T47D (cell line): ENCODE measurements around the gene RHOBTB3.
"Not testable (repeated sequence)": the region's sequence is repeated elsewhere in the genome, so short reads cannot be mapped to it uniquely, and the experiment has no call there.

Experiments used
- DNase-seq, 2 experiments: peaks; one replicate each; pipeline versions ENCODE4 v3.0.0 to v3.0.0-alpha.2; 2011 to 2012; ENCODE audit warnings: low read depth in 1 of 2, low spot score in 1 of 2
- JUND ChIP-seq: IDR thresholded peaks from 2 replicates; pipeline ENCODE4 v1.6.1; 2012; ENCODE audit warnings: low read depth
- in situ Hi-C: cut with HindIII; loops from 2 replicates; pipeline ENCODE4 v1.10.0; 2016; ENCODE audit warnings: low sequenced_read_pairs, low pct_unique_long_range_greater_than_20kb

Gene RHOBTB3

DNA sequence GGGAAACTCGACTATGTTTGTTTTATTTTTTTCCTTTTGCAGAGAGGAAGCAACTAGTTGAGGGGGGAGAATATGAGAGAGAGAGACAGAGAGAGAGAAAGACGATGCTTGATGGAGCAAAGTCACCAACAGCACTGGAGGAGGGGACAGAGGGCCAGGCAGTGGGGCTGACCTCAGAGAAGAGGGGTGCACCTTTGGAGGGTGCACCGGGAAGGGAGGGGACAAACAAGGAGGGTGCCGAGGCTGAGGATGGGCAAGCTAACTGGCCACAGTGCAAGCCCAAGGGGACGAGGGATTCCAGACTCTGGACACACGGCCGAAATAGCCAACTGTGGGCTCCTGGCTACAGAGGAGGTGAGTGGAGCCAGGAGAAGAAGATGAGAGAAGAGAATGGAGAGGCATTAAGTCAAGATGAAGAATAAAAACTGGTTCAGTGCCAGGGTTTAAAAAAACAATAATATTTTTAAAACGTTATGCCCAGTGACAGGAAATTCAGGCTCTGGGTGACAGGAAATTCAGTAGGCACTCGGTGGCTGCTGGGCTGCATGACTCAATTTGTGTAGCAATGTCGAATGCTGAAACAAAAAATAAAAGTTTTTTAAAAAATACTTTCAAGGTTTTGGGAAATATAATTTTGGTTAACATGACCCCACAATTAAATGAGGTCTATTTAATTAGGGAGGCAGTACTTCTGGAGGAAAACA, 104.7 kb downstream of the RHOBTB3 start:
- no peak for TF ChIP-seq JUND
- in situ Hi-C loops = no loop called here
- no peak for DNase-seq

DNA sequence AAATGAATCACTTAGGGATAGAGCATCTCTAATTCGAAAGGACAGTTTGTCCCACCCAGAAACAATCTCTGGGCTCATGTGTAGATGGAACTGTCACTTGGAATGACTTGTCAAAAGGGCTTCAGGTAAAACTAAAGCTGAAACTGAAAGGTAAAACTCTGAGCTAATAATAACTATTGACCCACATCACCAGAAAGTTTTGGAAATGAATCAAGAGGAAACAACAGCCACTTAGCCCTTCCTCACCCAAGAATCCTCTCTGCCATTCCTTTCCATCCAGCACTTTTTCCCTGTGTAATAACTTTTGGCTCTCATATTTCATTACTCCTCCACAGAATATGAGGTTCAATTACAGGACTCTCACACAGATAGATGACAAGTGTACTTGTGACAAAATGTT, 105.4 kb downstream of the RHOBTB3 start:
- in situ Hi-C loops = no loop called here
- no peak for TF ChIP-seq JUND
- DNase-seq = no peak

- DNase-seq, in situ Hi-C loops: not testable (repeated sequence)
These were observed 105.8 kb downstream of the RHOBTB3 start for GRCh38 chr5:95836971-95837370.

- no peak for DNase-seq
- in situ Hi-C loops = no loop called here
- no peak for TF ChIP-seq JUND
These were observed 106.4 kb downstream of the RHOBTB3 start for GRCh38 chr5:95837492-95837891.

DNA sequence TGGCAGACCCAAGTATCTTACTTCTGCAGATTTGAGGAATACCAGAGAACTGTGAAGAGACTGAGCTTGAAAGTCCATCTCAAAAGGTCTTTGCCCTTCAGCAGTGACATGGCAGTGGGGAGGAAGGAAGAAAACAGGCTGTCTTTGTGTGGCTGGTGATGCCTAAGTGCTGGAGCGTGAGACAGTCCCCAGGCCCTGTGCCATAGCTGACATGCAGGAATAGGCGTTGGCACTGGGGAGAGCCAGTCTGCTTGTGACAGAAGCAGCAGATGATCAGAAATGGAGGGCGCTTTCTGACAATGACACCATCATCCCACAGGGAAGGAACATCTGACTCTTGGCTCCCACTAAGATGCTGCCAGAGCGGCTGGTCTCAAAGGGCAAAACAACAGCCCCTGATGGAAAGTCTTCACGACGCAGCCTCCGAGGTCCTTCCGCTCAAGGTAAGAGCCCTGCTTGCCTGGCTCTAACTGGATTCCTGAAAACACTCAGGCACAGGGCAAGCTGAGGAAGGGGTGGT, 106.9 kb downstream of the RHOBTB3 start:
- TF ChIP-seq JUND = no peak
- in situ Hi-C loops = no loop called here
- DNase-seq = no peak

GRCh38 chr5:95838556-95838955, 107.4 kb downstream of the RHOBTB3 start:
- no peak for DNase-seq
- in situ Hi-C loops = no loop called here
- no peak for TF ChIP-seq JUND

GRCh38 chr5:95839658-95840057, 108.5 kb downstream of the RHOBTB3 start:
- DNase-seq = no peak
- in situ Hi-C loops = no loop called here
- no peak for TF ChIP-seq JUND

- no peak for TF ChIP-seq JUND
- DNase-seq = no peak
- in situ Hi-C loops = no loop called here
These were observed 110.0 kb downstream of the RHOBTB3 start for GRCh38 chr5:95840956-95841705.

- DNase-seq = no peak
- no peak for TF ChIP-seq JUND
- in situ Hi-C loops = no loop called here
These were observed 111.0 kb downstream of the RHOBTB3 start for GRCh38 chr5:95841914-95842812.

GRCh38 chr5:95842854-95843544, 111.9 kb downstream of the RHOBTB3 start:
- no peak for TF ChIP-seq JUND
- in situ Hi-C loops = no loop called here

DNA sequence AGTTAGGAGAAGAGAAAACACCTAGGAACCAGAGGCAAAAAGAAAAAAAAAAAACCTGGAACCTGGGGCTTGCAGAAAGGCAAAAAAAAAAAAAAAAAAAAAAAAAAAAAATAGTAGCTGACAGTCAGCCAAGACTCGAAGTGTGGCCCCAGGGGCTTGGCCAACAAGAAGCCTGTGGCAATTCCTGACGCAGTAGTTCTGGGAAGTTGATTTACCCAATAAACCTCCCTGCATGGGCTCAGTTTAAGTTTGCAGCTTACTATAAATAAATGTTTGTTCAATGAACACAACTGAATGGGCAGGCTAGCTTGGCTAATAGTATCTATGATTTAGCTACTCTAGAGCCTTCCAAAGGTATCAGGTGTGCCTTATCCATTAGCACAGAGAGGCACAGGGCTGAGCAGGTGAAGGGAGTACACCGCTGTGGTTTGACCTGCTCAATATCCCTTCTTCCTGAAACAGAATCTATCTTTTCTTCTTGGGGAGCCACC, 112.6 kb downstream of the RHOBTB3 start:
- TF ChIP-seq JUND = no peak
- in situ Hi-C loops = no loop called here
- no peak for DNase-seq

More at GRCh38 chr5:95842854-95843544, 111.9 kb downstream of the RHOBTB3 start:
- DNase-seq = peak; percentile 35 to 69

GRCh38 chr5:95845391-95845790, 114.3 kb downstream of the RHOBTB3 start:
- in situ Hi-C loops = no loop called here
- DNase-seq = no peak
- TF ChIP-seq JUND = no peak
